GM23248 (cell line): ENCODE data around the gene DNASE2B.

Experiments used
- EZH2 ChIP-seq: fragments of 200-600 bp; sonication (generic); IDR thresholded peaks from 2 replicates; pipeline ENCODE4 v1.6.1; 2018; ENCODE audit warnings: antibody characterized with exemption, mild to moderate bottlenecking; ENCODE audit not compliant: insufficient read depth, poor library complexity, severe bottlenecking
- EZH2phosphoT487 ChIP-seq: fragments of 200-600 bp; sonication (generic); IDR thresholded peaks from 2 replicates; pipeline ENCODE4 v1.6.1; 2018; ENCODE audit warnings: antibody characterized with exemption, moderate library complexity, mild to moderate bottlenecking, low read depth; ENCODE audit not compliant: insufficient read depth

DNA sequence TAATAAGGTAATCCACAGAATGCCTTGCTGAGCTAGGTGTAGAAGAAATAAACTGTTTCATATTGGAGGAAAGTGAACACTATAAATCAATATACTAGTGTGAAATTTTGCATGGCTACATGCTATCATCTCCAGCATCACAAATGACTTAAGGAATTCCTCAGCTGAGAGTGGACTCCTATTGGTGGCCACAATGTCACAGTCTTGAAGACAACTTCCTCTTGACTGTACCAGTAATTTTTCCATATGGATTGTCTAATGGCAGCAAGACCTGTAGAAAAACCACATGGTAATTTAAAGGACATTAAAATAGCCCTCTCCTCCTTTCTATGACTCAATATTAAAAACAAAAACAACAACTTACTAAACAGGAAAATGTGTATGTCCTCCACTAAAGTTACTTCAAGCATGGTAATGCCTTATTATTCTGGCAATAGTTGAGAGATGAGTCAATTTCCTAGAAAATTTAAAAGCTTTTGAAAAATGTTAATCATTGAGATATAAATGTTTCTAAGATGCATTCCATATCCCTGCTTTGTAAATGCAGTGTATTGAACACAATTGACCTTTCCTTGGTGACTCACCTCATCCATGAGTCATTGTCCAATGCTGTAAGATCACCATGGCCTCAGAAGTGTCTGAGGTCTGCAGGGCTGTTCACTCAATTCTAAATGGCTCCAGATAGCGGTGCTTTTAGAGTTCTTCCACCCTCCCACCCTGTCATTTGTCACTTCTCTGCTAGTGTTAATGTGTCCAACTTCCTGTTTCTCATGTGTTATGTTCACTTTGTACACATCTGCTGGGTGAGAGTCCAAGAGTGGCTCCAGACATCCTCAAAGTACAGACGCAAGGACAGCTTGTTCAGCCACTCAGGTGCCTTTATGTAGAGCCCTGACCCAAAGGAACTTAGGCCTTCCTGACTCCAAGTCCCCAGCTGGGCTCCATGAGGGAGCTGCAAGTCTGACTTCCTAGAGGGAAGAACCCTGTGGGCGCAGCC lies 32.8 kb upstream of the DNASE2B start:
- peak; percentile 69; the same call in 1 of the 2 replicates for TF ChIP-seq EZH2phosphoT487
- no peak for TF ChIP-seq EZH2
